Fibroblast of pulmonary artery (primary cell): ENCODE results near the gene MTMR3.

Experiments used
- DNase-seq: peaks from one replicate; pipeline ENCODE4 v3.0.0-alpha.2; 2010; ENCODE audit warnings: low read depth
- H3K4me3 ChIP-seq: replicated peaks from 2 replicates; pipeline ENCODE4 v1.5.1; 2011; ENCODE audit warnings: low read depth, mild to moderate bottlenecking, control low read depth, low read length, moderate library complexity
- CTCF ChIP-seq: IDR thresholded peaks from 2 replicates; pipeline ENCODE4 v1.5.1; 2011; ENCODE audit warnings: mild to moderate bottlenecking, control low read depth, low read length, inconsistent platforms; ENCODE audit errors: missing control alignments

The MTMR3 gene

GRCh38 chr22:29883775-29884097, 762 bp downstream of the MTMR3 start:
- no peak for DNase-seq
- TF ChIP-seq CTCF: no peak
- H3K4me3 ChIP-seq: peak overlapping the region; percentile 85

- no peak for DNase-seq
- TF ChIP-seq CTCF: no peak
- H3K4me3 ChIP-seq: no peak overlapping the region
Measured at GRCh38 chr22:29885610-29886009, 2.6 kb downstream of the MTMR3 start.

- DNase-seq: no peak
- no peak for TF ChIP-seq CTCF
- H3K4me3 ChIP-seq: no peak overlapping the region
Measured at GRCh38 chr22:29886596-29886995, 3.6 kb downstream of the MTMR3 start.

- DNase-seq: no peak
- no peak overlapping the region for H3K4me3 ChIP-seq
- no peak for TF ChIP-seq CTCF
Measured at GRCh38 chr22:29887358-29887757, 4.4 kb downstream of the MTMR3 start.

GRCh38 chr22:29890760-29891159, 7.8 kb downstream of the MTMR3 start:
- TF ChIP-seq CTCF: no peak
- H3K4me3 ChIP-seq: no peak overlapping the region

GRCh38 chr22:29892315-29893156, 9.6 kb downstream of the MTMR3 start:
- no peak for TF ChIP-seq CTCF
- DNase-seq: no peak
- H3K4me3 ChIP-seq: no peak overlapping the region

More at GRCh38 chr22:29890760-29891159, 7.8 kb downstream of the MTMR3 start:
- no peak for DNase-seq

GRCh38 chr22:29901354-29901753, 18.4 kb downstream of the MTMR3 start:
- no peak for DNase-seq
- no peak overlapping the region for H3K4me3 ChIP-seq
- TF ChIP-seq CTCF: no peak
